Measurements from ENCODE around the gene GDAP1L1.

The GDAP1L1 gene

GRCh38 chr20:44218446-44218845 is 28.7 kb upstream of the GDAP1L1 start:
- H3K27me3 ChIP-seq (ENCODE audit: insufficient read depth, low read length, poor library complexity) = no peaks in the 10 kb centered on the region
- H3K4me2 ChIP-seq (ENCODE audit: insufficient read depth, low read length) = peak overlapping the region; percentile 69
- H3K27ac ChIP-seq (ENCODE audit: low read length) = peak overlapping the region; percentile 70
- peak overlapping the region in 1 of 2 experiments; percentile 48; a peak in 1 of 4 replicates for H3K4me3 ChIP-seq (ENCODE audit: low read depth in 1 of 2, low read length in 2 of 2)
- H4K20me1 ChIP-seq (ENCODE audit: insufficient read depth, low read length) = no peaks in the 10 kb centered on the region
- peaks cover 40% of the 10 kb centered on the region for H3K4me1 ChIP-seq (ENCODE audit: insufficient read depth, low read length)
- H3K36me3 ChIP-seq (ENCODE audit: insufficient read depth, low read length) = no peaks in the 10 kb centered on the region
- TF ChIP-seq EZH2 (IDR thresholded peaks at IDR 0.05; ENCODE audit: borderline replicate concordance, low read depth, low read length, severe bottlenecking) (no peak), CTCF (IDR thresholded peaks at IDR 0.05; ENCODE audit: borderline replicate concordance, extremely low read depth, low read length, poor library complexity, severe bottlenecking) (no peak)
- H3K9me3 ChIP-seq (ENCODE audit: insufficient read depth, low read length, severe bottlenecking) = no peaks in the 10 kb centered on the region
- DNase-seq (peak; percentile 55), ATAC-seq (ENCODE audit: insufficient read depth, low read depth) (peak; percentile 65)
- no peaks in the 10 kb centered on the region for H3K79me2 ChIP-seq (ENCODE audit: insufficient read depth, low read length)
- H3K9ac ChIP-seq (ENCODE audit: low read depth, low read length) = peak overlapping the region; percentile 38; the same call in 1 of the 2 replicates
- no peak overlapping the region for H2AFZ ChIP-seq (ENCODE audit: low read depth, low read length)

DNA sequence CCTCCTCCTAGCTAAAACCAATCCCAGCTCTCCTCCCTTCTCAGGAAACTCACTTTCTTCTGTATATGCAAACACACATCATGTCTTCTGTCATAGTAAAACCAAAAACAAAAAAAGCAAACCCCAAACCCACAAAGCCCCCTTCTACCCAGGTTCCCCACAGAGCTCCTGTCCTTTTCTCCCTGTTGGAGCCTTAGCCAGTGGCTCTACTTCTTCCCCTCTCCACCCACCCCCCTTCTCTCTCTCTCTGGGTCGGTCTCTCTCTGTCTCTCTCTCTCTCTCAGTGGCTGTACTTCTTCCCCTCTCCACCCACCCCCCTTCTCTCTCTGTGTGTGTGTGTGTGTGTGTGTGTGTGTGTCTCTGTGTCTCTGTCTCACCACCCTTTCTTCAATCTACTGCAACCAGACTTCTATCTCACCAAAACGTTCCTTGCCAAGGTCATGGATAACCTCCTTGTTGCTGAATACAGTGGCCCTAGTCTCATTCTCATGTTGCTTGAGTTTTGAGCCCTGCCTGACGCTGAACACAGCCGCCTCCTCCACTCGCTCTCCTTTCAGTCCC is 27.9 kb upstream of the GDAP1L1 start:
- no peak overlapping the region for H3K27ac ChIP-seq (ENCODE audit: low read length)
- H3K27me3 ChIP-seq (ENCODE audit: insufficient read depth, low read length, poor library complexity) = no peaks in the 10 kb centered on the region
- H3K9ac ChIP-seq (ENCODE audit: low read depth, low read length) = no peak overlapping the region
- no peak overlapping the region for H3K4me3 ChIP-seq (ENCODE audit: low read depth in 1 of 2, low read length in 2 of 2)
- DNase-seq = peak; percentile 34
- H3K4me1 ChIP-seq (ENCODE audit: insufficient read depth, low read length) = peaks cover 40% of the 10 kb centered on the region
- peak overlapping the region; percentile 69; the same call in 1 of the 2 replicates for H3K4me2 ChIP-seq (ENCODE audit: insufficient read depth, low read length)
- no peaks in the 10 kb centered on the region for H3K79me2 ChIP-seq (ENCODE audit: insufficient read depth, low read length)
- H3K36me3 ChIP-seq (ENCODE audit: insufficient read depth, low read length) = no peaks in the 10 kb centered on the region
- no peak for TF ChIP-seq CTCF (IDR thresholded peaks at IDR 0.05; ENCODE audit: borderline replicate concordance, extremely low read depth, low read length, poor library complexity, severe bottlenecking)
- no peak for TF ChIP-seq EZH2 (IDR thresholded peaks at IDR 0.05; ENCODE audit: borderline replicate concordance, low read depth, low read length, severe bottlenecking)
- H3K9me3 ChIP-seq (ENCODE audit: insufficient read depth, low read length, severe bottlenecking) = no peaks in the 10 kb centered on the region
- ATAC-seq (ENCODE audit: insufficient read depth, low read depth) = peak; percentile 28; the same call in 1 of the 3 replicates
- H2AFZ ChIP-seq (ENCODE audit: low read depth, low read length) = no peak overlapping the region
- H4K20me1 ChIP-seq (ENCODE audit: insufficient read depth, low read length) = no peaks in the 10 kb centered on the region

GRCh38 chr20:44219791-44220190 is 27.3 kb upstream of the GDAP1L1 start:
- H3K4me1 ChIP-seq (ENCODE audit: insufficient read depth, low read length) = peaks cover 40% of the 10 kb centered on the region
- ATAC-seq (ENCODE audit: insufficient read depth, low read depth) (no peak), DNase-seq (no peak)
- H3K4me3 ChIP-seq (ENCODE audit: low read depth in 1 of 2, low read length in 2 of 2) = no peak overlapping the region
- H4K20me1 ChIP-seq (ENCODE audit: insufficient read depth, low read length) = no peaks in the 10 kb centered on the region
- H3K79me2 ChIP-seq (ENCODE audit: insufficient read depth, low read length) = no peaks in the 10 kb centered on the region
- H3K4me2 ChIP-seq (ENCODE audit: insufficient read depth, low read length) = peak overlapping the region; percentile 18; the same call in 1 of the 2 replicates
- H3K36me3 ChIP-seq (ENCODE audit: insufficient read depth, low read length) = no peaks in the 10 kb centered on the region
- TF ChIP-seq EZH2 (IDR thresholded peaks at IDR 0.05; ENCODE audit: borderline replicate concordance, low read depth, low read length, severe bottlenecking) = no peak
- TF ChIP-seq CTCF (IDR thresholded peaks at IDR 0.05; ENCODE audit: borderline replicate concordance, extremely low read depth, low read length, poor library complexity, severe bottlenecking) = no peak
- H3K27ac ChIP-seq (ENCODE audit: low read length) = no peak overlapping the region
- H2AFZ ChIP-seq (ENCODE audit: low read depth, low read length) = no peak overlapping the region
- H3K27me3 ChIP-seq (ENCODE audit: insufficient read depth, low read length, poor library complexity) = no peaks in the 10 kb centered on the region
- H3K9me3 ChIP-seq (ENCODE audit: insufficient read depth, low read length, severe bottlenecking) = no peaks in the 10 kb centered on the region
- H3K9ac ChIP-seq (ENCODE audit: low read depth, low read length) = no peak overlapping the region
